Mononuclear cell (primary cell): Measurements from ENCODE around the gene UCN3. TPM values are rescaled to one million over a fixed set of nuclear protein-coding genes. Genes with fewer than 3 reads are reported as not detected.

ENCODE experiments used
- H3K27me3 ChIP-seq: 2 replicates; pipeline ENCODE4 v1.6.0; 2011; ENCODE audit warnings: low read length, control low read depth; ENCODE audit not compliant: insufficient read depth
- H3K4me1 ChIP-seq: 2 replicates; pipeline ENCODE4 v1.5.1; 2011; ENCODE audit warnings: mild to moderate bottlenecking, low read length, control low read depth; ENCODE audit not compliant: insufficient read depth
- H3K4me3 ChIP-seq: 2 replicates; pipeline ENCODE4 v1.5.1; 2011; ENCODE audit warnings: mild to moderate bottlenecking, low read length, moderate library complexity
- H3K9me3 ChIP-seq: 2 replicates; pipeline ENCODE4 v1.5.1; 2011; ENCODE audit warnings: low read depth, mild to moderate bottlenecking, control low read depth, low read length
- total RNA-seq: library from RNA; depleted of rRNA; stranded (reverse); fragments of >200 nt; gene quantifications from one replicate; pipeline ENCODE4 v1.2.3, GENCODE V29; 2012

UCN3 gene
- total RNA-seq, 1 donor = not detected

- Histone ChIP-seq H3K4me3 (peak within 1 kb of the TSS; percentile 59), H3K9me3 (no peaks in the 10 kb centered on the region), H3K27me3 (peaks cover 16% of the 10 kb centered on the region), H3K4me1 (peaks cover 9% of the 10 kb centered on the region)
These were observed 47.6 kb downstream of the UCN3 start, which contains the start of gene NET1 for GRCh38 chr10:5412277-5412941. TSS of gene NET1 (plus strand) at chr10:5412557. CDS start at chr10:5412693, 136 bp downstream.

- H3K4me1 ChIP-seq = peaks cover 9% of the 10 kb centered on the region
- peaks cover under 1% of the 10 kb centered on the region for H3K9me3 ChIP-seq
- H3K4me3 ChIP-seq = peak overlapping the region; percentile 42
- H3K27me3 ChIP-seq = peaks cover 16% of the 10 kb centered on the region
These were observed 48.5 kb downstream of the UCN3 start for GRCh38 chr10:5413012-5413938.

GRCh38 chr10:5416981-5417380 lies 52.2 kb downstream of the UCN3 start:
- Histone ChIP-seq H3K27me3 (no peaks in the 10 kb centered on the region), H3K9me3 (peaks cover 13% of the 10 kb centered on the region), H3K4me1 (peaks cover 8% of the 10 kb centered on the region), H3K4me3 (no peak overlapping the region)

GRCh38 chr10:5418584-5418983 lies 53.8 kb downstream of the UCN3 start:
- Histone ChIP-seq H3K9me3 (peaks cover 13% of the 10 kb centered on the region), H3K4me3 (no peak overlapping the region), H3K4me1 (no peaks in the 10 kb centered on the region), H3K27me3 (no peaks in the 10 kb centered on the region)

GRCh38 chr10:5419466-5420094 lies 54.8 kb downstream of the UCN3 start:
- Histone ChIP-seq H3K9me3 (peaks cover 13% of the 10 kb centered on the region), H3K27me3 (no peaks in the 10 kb centered on the region), H3K4me1 (no peaks in the 10 kb centered on the region), H3K4me3 (no peak overlapping the region)

- peaks cover 8% of the 10 kb centered on the region for H3K9me3 ChIP-seq
- H3K4me1 ChIP-seq = no peaks in the 10 kb centered on the region
- no peak overlapping the region for H3K4me3 ChIP-seq
- H3K27me3 ChIP-seq = no peaks in the 10 kb centered on the region
These were observed 59.0 kb downstream of the UCN3 start for GRCh38 chr10:5423771-5424170.

Other genes with a start within 250 kb of the UCN3 start
- gene AKR1C8, start 179.8 kb upstream of the UCN3 start, total RNA-seq = 0.42 TPM
- 0.21 TPM for gene AKR1C4, start 168.1 kb upstream of the UCN3 start, total RNA-seq
- gene TUBAL3, start 39.9 kb downstream of the UCN3 start, total RNA-seq = not detected
- 24.6 TPM for gene NET1, start 47.6 kb downstream of the UCN3 start, total RNA-seq
- not detected for gene CALML5, start 134.6 kb downstream of the UCN3 start, total RNA-seq
- gene CALML3, start 160.0 kb downstream of the UCN3 start, total RNA-seq = not detected